Gastrocnemius medialis (tissue), 4 donors: ENCODE measurements around the gene TRHDE. TPM values are rescaled to one million over a fixed set of nuclear protein-coding genes. Genes with fewer than 3 reads are reported as not detected.
"Not testable (repeated sequence)": the region's sequence is repeated elsewhere in the genome, so short reads cannot be mapped to it uniquely, and the experiment has no call there.

Experiments used
- ATAC-seq, 2 donors: fragments of 150-250 bp; one replicate each; pipeline ENCODE4 v1.9.1; 2016
- DNase-seq, 2 donors: peaks; one replicate each; pipeline ENCODE4 v3.0.0-alpha.2; 2019
- H3K27ac ChIP-seq, 4 donors: fragments of 200-600 bp; sonication (generic); 1 replicate in 1 of 4; 2 replicates in 3 of 4; pipeline ENCODE4 v1.5.1; 2016 to 2018; ENCODE audit warnings: mild to moderate bottlenecking in 2 of 4, moderate library complexity in 1 of 4
- H3K27me3 ChIP-seq, 3 donors: fragments of 200-600 bp; sonication (generic) in 2 of 3; 1 replicate in 1 of 3; 2 replicates in 2 of 3; pipeline versions ENCODE4 v1.5.1 to v1.6.0; 2016 to 2019; ENCODE audit warnings: mild to moderate bottlenecking in 1 of 3, moderate library complexity in 1 of 3
- H3K36me3 ChIP-seq, 2 donors: fragments of 200-600 bp; sonication (generic) in 1 of 2; one replicate each; pipeline ENCODE4 v1.5.1; 2017 to 2018
- H3K4me1 ChIP-seq, 2 donors: fragments of 200-600 bp; sonication (generic) in 1 of 2; one replicate each; pipeline ENCODE4 v1.5.1; 2016 to 2017; ENCODE audit warnings: mild to moderate bottlenecking in 2 of 2
- H3K4me3 ChIP-seq, 4 donors: fragments of 200-600 bp; sonication (generic) in 3 of 4; 1 replicate in 1 of 4; 2 replicates in 3 of 4; pipeline ENCODE4 v1.5.1; 2016 to 2019; ENCODE audit warnings: mild to moderate bottlenecking in 2 of 4
- H3K9me3 ChIP-seq, 3 donors: fragments of 200-600 bp; sonication (generic) in 2 of 3; 1 replicate in 1 of 3; 2 replicates in 2 of 3; pipeline ENCODE4 v1.5.1; 2016 to 2019
- POLR2A ChIP-seq, 2 donors: fragments of 450-650 bp; IDR thresholded peaks; one replicate each; pipeline ENCODE4 v1.6.1; 2017; ENCODE audit warnings: antibody characterized with exemption in 2 of 2, mild to moderate bottlenecking in 2 of 2, moderate library complexity in 2 of 2
- in situ Hi-C, 4 donors: fragments of 200-750 bp; cut with MboI; loops; one replicate each; pipeline versions ENCODE4 v1.15.0 to v1.8.0; 2017; ENCODE audit warnings: low sequenced_read_pairs in 4 of 4
- intact Hi-C: fragments of 100-400 bp; cut with DNase I; formaldehyde crosslinking; loops from one replicate; pipeline ENCODE4 v1.15.1; 2023; ENCODE audit warnings: low total_unique reads
- total RNA-seq, 4 donors: library from RNA; depleted of rRNA; stranded (reverse); fragments of >200 nt; gene quantifications; one replicate each; pipeline versions ENCODE4 v1.1.0 to v1.2.3, GENCODE V29; 2016
- TF ChIP-seq, protein P1 (sequence below), 5 experiments: fragments of 450-650 bp in 3 of 5; fragments of 200-600 bp in 2 of 5; sonication (generic) in 2 of 5; IDR thresholded peaks in 4 of 5; conservative IDR thresholded peaks in 1 of 5; 1 replicate in 4 of 5; 2 replicates in 1 of 5; pipeline ENCODE4 v1.5.1; 2016 to 2019; ENCODE audit warnings: antibody characterized with exemption in 5 of 5, mild to moderate bottlenecking in 3 of 5, moderate library complexity in 3 of 5

Gene TRHDE
- total RNA-seq, 4 donors from 2014 or later, result 0.17 to 3.4 (median 0.88) TPM

DNA sequence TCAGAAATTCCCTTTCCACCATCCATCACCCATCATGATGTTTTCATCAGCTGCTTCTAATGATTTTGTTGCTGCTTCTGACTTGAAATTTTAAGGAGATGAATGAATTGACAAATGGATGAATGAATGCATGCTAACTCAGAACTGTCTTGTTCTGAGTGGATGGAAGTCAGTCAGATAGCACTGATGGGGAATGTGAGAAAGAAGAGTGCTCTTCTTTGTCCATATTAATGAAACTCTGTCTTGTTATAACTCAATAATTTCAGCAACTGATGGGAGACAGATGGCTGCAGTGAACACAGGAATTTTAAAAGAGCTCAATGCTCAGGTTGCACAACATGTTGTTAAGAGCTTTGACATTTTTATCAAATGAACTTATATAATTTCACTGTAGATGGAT, 422.0 kb downstream of the TRHDE start:
- intact Hi-C loops, result no loop called here
- DNase-seq, result no peak

DNA sequence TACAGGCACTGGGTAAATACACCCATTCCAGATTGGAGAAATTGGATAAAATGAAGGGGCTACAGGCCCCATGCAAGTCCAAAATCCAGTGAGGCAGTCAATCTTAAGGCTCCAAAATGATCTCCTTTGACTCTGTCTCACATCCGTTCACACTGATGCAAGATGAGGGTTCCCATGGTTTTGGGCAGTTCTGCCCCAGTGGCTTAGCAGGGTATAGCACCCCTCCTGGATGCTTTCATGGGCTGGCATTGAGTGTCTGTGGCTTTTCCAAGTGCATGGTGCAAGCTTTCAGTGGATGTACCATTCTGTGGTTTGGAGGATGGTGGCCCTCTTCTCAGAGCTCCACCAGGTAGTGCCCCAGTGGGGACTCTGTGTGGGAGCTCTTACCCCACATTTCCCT, 427.2 kb downstream of the TRHDE start:
- Histone ChIP-seq H3K27ac (no peak overlapping the region), H3K4me3 (no peak overlapping the region), H3K4me1 (no peaks in the 10 kb centered on the region), H3K9me3 (no peaks in the 10 kb centered on the region), H3K27me3 (no peaks in the 10 kb centered on the region), H3K36me3 (no peaks in the 10 kb centered on the region)
- ATAC-seq (no peak), DNase-seq (no peak)
- TF ChIP-seq, protein P1, sequence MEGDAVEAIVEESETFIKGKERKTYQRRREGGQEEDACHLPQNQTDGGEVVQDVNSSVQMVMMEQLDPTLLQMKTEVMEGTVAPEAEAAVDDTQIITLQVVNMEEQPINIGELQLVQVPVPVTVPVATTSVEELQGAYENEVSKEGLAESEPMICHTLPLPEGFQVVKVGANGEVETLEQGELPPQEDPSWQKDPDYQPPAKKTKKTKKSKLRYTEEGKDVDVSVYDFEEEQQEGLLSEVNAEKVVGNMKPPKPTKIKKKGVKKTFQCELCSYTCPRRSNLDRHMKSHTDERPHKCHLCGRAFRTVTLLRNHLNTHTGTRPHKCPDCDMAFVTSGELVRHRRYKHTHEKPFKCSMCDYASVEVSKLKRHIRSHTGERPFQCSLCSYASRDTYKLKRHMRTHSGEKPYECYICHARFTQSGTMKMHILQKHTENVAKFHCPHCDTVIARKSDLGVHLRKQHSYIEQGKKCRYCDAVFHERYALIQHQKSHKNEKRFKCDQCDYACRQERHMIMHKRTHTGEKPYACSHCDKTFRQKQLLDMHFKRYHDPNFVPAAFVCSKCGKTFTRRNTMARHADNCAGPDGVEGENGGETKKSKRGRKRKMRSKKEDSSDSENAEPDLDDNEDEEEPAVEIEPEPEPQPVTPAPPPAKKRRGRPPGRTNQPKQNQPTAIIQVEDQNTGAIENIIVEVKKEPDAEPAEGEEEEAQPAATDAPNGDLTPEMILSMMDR (IDR thresholded peaks at IDR 0.05 in 4 of 5, conservative IDR thresholded peaks at IDR 0.05 in 1 of 5), result no peak
- in situ Hi-C loops (no loop called here), intact Hi-C loops (no loop called here)

More for the DNA sequence above, 422.0 kb downstream of the TRHDE start:
- Histone ChIP-seq H3K4me1 (no peaks in the 10 kb centered on the region), H3K4me3 (no peak overlapping the region), H3K27ac (no peak overlapping the region), H3K27me3 (no peaks in the 10 kb centered on the region), H3K36me3 (no peaks in the 10 kb centered on the region), H3K9me3 (no peaks in the 10 kb centered on the region)
- in situ Hi-C loops, result no loop called here
- ATAC-seq, result no peak
- no peak for TF ChIP-seq POLR2A (IDR thresholded peaks at IDR 0.05)
- TF ChIP-seq, protein P1 (IDR thresholded peaks at IDR 0.05 in 4 of 5, conservative IDR thresholded peaks at IDR 0.05 in 1 of 5), result no peak

DNA sequence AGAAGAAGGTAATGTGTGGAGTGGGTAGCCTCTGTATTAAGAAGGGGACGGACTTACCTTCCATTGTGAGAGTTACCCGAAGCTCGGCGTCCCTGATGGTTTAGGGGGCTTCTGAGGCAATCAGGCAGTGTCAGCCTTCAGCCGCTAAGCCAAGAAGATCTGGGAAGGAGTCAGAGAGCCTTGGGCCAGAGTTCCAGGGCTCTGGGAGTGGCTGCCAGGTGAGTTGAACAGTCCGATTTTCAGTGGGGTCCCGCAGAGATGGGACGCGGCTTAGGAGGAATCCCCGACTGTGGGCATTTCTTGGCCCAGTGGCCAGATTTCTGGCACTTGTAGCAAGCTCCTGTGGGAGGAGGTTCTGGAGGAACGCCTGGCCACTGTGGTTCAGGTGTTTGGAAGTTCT, 439.9 kb downstream of the TRHDE start:
- not testable (repeated sequence) for DNase-seq

DNA sequence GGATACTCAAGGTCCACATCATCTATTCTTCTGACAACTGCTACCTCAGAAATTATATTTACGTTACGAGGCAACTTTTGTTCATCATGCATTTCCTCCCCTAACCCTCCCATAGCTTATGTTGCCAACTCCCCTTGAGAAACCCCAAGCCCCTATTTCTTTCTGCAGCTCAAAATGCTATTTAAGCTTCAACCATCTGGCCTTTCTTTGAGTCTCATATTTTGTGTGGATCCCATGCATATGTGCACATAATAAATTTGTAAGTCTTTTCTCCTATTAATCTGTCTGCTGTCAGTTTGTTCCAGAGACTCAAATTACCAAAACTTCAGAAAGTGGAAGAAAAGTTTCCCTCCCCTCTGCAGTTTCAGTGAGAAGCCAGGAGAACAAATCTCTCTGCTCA, 444.1 kb downstream of the TRHDE start:
- DNase-seq (no peak), ATAC-seq (no peak)
- H3K4me1 ChIP-seq, result no peaks in the 10 kb centered on the region
- no peak overlapping the region for H3K27ac ChIP-seq
- intact Hi-C loops (no loop called here), in situ Hi-C loops (no loop called here)
- H3K9me3 ChIP-seq, result no peaks in the 10 kb centered on the region
- no peaks in the 10 kb centered on the region for H3K27me3 ChIP-seq
- H3K4me3 ChIP-seq, result no peak overlapping the region
- no peaks in the 10 kb centered on the region for H3K36me3 ChIP-seq
- TF ChIP-seq, protein P1 (IDR thresholded peaks at IDR 0.05 in 4 of 5, conservative IDR thresholded peaks at IDR 0.05 in 1 of 5), result no peak

More for the DNA sequence above, 439.9 kb downstream of the TRHDE start:
- H3K27ac ChIP-seq, H3K27me3 ChIP-seq, H3K4me3 ChIP-seq, H3K36me3 ChIP-seq, in situ Hi-C loops, H3K4me1 ChIP-seq, ATAC-seq, intact Hi-C loops, H3K9me3 ChIP-seq: not testable (repeated sequence)

DNA sequence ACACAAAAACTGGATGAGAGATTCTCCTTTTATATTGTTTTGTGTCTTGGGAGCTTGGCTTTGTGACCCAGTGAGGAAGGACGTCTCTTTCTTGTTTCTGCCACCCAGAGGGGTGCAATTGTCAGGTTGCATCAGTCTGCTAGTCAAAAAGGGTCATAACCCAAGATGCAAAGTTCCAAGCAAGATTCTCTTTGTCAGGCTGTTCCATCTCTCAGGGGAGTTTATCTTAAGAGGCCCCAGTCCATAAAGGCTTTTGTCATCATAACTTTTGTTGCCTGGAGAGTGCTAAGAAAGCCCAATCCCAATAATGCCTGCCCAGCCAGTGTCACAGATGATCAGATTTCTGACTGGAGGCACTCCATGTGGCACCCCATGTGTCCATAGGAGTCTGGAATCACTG, 444.9 kb downstream of the TRHDE start:
- TF ChIP-seq, protein P1 (IDR thresholded peaks at IDR 0.05 in 4 of 5, conservative IDR thresholded peaks at IDR 0.05 in 1 of 5), result no peak
- no peak for TF ChIP-seq POLR2A (IDR thresholded peaks at IDR 0.05)
- no peaks in the 10 kb centered on the region for H3K9me3 ChIP-seq
- ATAC-seq (no peak), DNase-seq (no peak)
- no peak overlapping the region for H3K4me3 ChIP-seq
- in situ Hi-C loops, result no loop called here
- no peaks in the 10 kb centered on the region for H3K4me1 ChIP-seq
- intact Hi-C loops, result no loop called here
- H3K27me3 ChIP-seq, result no peaks in the 10 kb centered on the region
- no peak overlapping the region for H3K27ac ChIP-seq
- H3K36me3 ChIP-seq, result no peaks in the 10 kb centered on the region
